PC-9 (cell line): ENCODE measurements around the gene NXPH2.

Experiments used
- EZH2 ChIP-seq: fragments of 200-600 bp; sonication (generic); IDR thresholded peaks from 2 replicates; pipeline ENCODE4 v1.8.0; 2017; ENCODE audit warnings: antibody characterized with exemption, low read depth
- TF ChIP-seq, protein P1 (sequence below): fragments of 200-600 bp; sonication (generic); conservative IDR thresholded peaks from 2 replicates; pipeline ENCODE4 v1.6.1; 2017; ENCODE audit warnings: mixed run types, antibody characterized with exemption, mild to moderate bottlenecking, moderate library complexity

DNA sequence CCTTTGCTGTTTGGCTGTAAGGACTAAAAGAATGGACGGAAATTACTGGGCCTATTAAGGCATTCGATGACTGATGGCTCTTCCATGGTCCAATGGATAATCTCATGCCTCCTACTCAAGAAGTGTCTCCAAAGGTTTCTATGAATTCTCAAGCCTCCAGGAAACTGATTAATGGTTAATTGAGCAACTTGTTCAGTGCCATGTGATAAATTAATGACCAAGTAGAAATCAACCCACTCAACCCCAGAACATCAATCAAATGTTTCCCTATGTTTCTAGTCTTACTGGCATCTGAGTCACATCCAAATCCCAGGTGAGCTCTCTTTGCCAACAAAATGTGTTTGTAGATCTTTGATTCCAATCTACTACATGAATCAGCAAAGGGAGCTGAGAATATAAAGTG is 103.6 kb downstream of the NXPH2 start:
- TF ChIP-seq, protein P1, sequence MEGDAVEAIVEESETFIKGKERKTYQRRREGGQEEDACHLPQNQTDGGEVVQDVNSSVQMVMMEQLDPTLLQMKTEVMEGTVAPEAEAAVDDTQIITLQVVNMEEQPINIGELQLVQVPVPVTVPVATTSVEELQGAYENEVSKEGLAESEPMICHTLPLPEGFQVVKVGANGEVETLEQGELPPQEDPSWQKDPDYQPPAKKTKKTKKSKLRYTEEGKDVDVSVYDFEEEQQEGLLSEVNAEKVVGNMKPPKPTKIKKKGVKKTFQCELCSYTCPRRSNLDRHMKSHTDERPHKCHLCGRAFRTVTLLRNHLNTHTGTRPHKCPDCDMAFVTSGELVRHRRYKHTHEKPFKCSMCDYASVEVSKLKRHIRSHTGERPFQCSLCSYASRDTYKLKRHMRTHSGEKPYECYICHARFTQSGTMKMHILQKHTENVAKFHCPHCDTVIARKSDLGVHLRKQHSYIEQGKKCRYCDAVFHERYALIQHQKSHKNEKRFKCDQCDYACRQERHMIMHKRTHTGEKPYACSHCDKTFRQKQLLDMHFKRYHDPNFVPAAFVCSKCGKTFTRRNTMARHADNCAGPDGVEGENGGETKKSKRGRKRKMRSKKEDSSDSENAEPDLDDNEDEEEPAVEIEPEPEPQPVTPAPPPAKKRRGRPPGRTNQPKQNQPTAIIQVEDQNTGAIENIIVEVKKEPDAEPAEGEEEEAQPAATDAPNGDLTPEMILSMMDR = no peak
- no peak for TF ChIP-seq EZH2
